Measurements from ENCODE around the gene ZNF366.

The ZNF366 gene

DNA sequence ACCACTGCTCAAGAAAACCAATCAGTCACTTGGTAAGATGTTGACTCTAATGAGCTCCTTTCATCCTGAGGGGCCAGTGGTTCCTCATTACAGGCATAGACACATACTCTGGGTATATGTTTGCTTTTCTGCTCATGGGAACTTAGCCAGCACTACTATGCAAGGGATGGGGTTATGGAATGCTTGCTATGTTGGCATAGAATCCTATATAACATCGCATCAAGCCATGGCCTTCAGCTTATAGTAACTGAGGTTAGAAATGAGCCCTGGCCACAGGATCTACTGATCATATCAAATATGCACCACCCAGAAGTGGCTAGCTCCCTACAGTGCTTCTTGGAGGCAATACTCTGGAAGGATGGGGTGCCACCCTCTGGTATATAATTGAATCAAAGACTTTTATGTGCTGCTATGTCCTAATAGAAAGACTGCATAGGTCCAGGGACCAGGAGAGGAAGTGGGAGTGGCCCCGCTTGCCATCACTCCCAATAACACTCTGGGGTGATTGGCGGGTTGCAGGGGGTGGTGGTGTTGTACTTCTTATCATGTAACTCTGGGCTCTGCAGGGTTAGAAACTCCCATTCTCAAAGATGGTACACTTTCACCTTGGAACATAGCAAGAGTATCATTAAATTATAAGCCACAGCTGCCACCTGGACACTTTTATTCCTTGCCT lies 70.3 kb downstream of the ZNF366 start:
- Histone ChIP-seq H2AFZ (ENCODE audit: low read depth, low read length, severe bottlenecking) (no peak overlapping the region), H3F3A (ENCODE audit: insufficient read depth) (no peaks in the 10 kb centered on the region), H3K4me3 (ENCODE audit: insufficient read depth, low read length, poor library complexity, severe bottlenecking) (no peak overlapping the region), H3K27me3 (ENCODE audit: low read length) (no peaks in the 10 kb centered on the region), H4K20me1 (ENCODE audit: low read depth, low read length) (no peaks in the 10 kb centered on the region), H3K9ac (ENCODE audit: low read length) (no peak overlapping the region), H3K36me3 (ENCODE audit: low read length) (no peaks in the 10 kb centered on the region), H3K9me3 (ENCODE audit: insufficient read depth, low read length) (no peaks in the 10 kb centered on the region), H3K27ac (ENCODE audit: low read depth, low read length) (no peak overlapping the region), H3K9me2 (replicated peaks; ENCODE audit: insufficient read depth, low read length) (no peaks in the 10 kb centered on the region), H3K4me2 (ENCODE audit: low read depth, low read length, poor library complexity, severe bottlenecking) (no peak overlapping the region), H3K79me2 (ENCODE audit: insufficient read depth, low read length) (no peaks in the 10 kb centered on the region)
- TF ChIP-seq, protein P1, sequence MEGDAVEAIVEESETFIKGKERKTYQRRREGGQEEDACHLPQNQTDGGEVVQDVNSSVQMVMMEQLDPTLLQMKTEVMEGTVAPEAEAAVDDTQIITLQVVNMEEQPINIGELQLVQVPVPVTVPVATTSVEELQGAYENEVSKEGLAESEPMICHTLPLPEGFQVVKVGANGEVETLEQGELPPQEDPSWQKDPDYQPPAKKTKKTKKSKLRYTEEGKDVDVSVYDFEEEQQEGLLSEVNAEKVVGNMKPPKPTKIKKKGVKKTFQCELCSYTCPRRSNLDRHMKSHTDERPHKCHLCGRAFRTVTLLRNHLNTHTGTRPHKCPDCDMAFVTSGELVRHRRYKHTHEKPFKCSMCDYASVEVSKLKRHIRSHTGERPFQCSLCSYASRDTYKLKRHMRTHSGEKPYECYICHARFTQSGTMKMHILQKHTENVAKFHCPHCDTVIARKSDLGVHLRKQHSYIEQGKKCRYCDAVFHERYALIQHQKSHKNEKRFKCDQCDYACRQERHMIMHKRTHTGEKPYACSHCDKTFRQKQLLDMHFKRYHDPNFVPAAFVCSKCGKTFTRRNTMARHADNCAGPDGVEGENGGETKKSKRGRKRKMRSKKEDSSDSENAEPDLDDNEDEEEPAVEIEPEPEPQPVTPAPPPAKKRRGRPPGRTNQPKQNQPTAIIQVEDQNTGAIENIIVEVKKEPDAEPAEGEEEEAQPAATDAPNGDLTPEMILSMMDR (IDR thresholded peaks at IDR 0.05; ENCODE audit: insufficient read depth, low read length, poor library complexity, severe bottlenecking) = no peak
- TF ChIP-seq EZH2phosphoT487 (conservative IDR thresholded peaks at IDR 0.05; ENCODE audit: low read length) = no peak

DNA sequence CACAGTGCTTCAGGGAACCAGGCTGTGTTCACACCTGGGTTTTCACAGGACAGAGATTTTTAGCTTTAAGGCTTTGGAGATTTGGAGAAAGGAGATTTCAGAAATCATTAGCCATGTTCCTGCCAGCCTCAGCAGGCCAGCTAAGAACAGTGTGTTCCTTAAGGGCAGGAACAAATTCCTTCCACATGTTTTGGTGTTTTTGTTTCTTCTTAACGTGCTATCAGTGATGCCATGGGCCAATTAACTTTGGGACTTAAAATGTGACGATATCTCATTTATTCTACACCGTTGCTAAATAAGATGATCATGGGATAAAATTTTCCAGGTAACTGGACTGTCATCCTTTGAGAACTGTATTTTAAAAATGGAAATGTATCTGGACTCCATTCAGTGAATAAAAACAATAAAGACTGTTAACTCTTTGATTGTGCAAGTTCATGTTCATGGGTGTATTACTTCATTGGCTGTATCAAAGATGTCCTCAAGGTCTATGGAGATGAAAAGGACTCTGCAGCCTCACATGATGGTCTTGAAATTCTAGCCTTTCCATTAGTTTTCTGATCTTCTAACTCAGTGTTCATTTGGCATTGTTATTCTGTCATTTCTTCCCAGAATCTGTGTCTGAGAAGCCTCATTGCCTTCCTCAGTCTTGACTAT lies 72.3 kb downstream of the ZNF366 start:
- H2AFZ ChIP-seq (ENCODE audit: low read depth, low read length, severe bottlenecking) = no peak overlapping the region

DNA sequence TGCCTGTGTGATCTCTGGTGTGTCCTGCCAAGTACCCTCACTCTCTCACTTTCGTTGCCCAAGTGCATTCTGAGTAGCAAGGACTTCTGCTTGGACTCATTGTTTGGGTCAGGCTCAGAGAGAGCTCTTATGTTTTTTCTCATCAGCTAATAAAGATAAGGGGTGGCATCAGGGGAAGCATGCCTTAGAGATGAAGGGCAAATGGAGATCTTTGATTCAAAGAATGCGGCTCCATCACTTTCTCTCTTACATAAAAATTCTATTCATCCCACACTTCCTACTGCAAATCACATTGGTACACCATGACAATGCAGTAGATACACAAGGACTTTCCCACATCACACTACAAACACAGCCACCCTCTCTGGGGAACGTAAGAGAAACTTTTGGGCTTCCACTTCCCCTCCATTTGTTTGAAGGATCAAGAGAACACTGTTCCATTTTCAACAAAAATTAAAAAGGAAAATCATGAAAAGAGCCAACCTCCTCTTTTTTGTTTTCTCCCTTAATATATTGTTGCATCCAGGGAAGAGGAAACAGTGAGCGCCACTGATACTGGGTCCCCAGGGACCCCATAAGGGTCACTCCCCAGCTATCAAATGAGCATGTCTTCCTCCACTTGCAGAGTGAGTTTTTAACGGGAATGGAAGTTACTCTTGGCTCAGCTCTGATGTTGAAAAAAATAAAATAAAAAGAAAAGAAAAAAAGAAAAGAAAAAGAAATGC lies 73.0 kb downstream of the ZNF366 start:
- no peak overlapping the region for H3K27ac ChIP-seq (ENCODE audit: low read depth, low read length)
- no peaks in the 10 kb centered on the region for H3K9me3 ChIP-seq (ENCODE audit: insufficient read depth, low read length)
- H3K4me3 ChIP-seq (ENCODE audit: insufficient read depth, low read length, poor library complexity, severe bottlenecking) = no peak overlapping the region
- H3K36me3 ChIP-seq (ENCODE audit: low read length) = no peaks in the 10 kb centered on the region
- H3F3A ChIP-seq (ENCODE audit: insufficient read depth) = no peaks in the 10 kb centered on the region
- H2AFZ ChIP-seq (ENCODE audit: low read depth, low read length, severe bottlenecking) = no peak overlapping the region
- no peak overlapping the region for H3K4me2 ChIP-seq (ENCODE audit: low read depth, low read length, poor library complexity, severe bottlenecking)
- TF ChIP-seq, protein P1 (IDR thresholded peaks at IDR 0.05; ENCODE audit: insufficient read depth, low read length, poor library complexity, severe bottlenecking) = no peak
- TF ChIP-seq EZH2phosphoT487 (conservative IDR thresholded peaks at IDR 0.05; ENCODE audit: low read length) = no peak
- H3K27me3 ChIP-seq (ENCODE audit: low read length) = no peaks in the 10 kb centered on the region
- no peaks in the 10 kb centered on the region for H3K9me2 ChIP-seq (replicated peaks; ENCODE audit: insufficient read depth, low read length)
- H3K79me2 ChIP-seq (ENCODE audit: insufficient read depth, low read length) = no peaks in the 10 kb centered on the region
- H3K9ac ChIP-seq (ENCODE audit: low read length) = no peak overlapping the region
- no peaks in the 10 kb centered on the region for H4K20me1 ChIP-seq (ENCODE audit: low read depth, low read length)

More for the DNA sequence above, 72.3 kb downstream of the ZNF366 start:
- Histone ChIP-seq H3F3A (ENCODE audit: insufficient read depth) (no peaks in the 10 kb centered on the region), H3K79me2 (ENCODE audit: insufficient read depth, low read length) (no peaks in the 10 kb centered on the region), H3K27me3 (ENCODE audit: low read length) (no peaks in the 10 kb centered on the region), H3K4me2 (ENCODE audit: low read depth, low read length, poor library complexity, severe bottlenecking) (no peak overlapping the region), H3K9me3 (ENCODE audit: insufficient read depth, low read length) (no peaks in the 10 kb centered on the region), H3K9me2 (replicated peaks; ENCODE audit: insufficient read depth, low read length) (no peaks in the 10 kb centered on the region), H3K4me3 (ENCODE audit: insufficient read depth, low read length, poor library complexity, severe bottlenecking) (no peak overlapping the region), H3K27ac (ENCODE audit: low read depth, low read length) (no peak overlapping the region), H3K9ac (ENCODE audit: low read length) (no peak overlapping the region), H4K20me1 (ENCODE audit: low read depth, low read length) (no peaks in the 10 kb centered on the region), H3K36me3 (ENCODE audit: low read length) (no peaks in the 10 kb centered on the region)
- TF ChIP-seq, protein P1 (IDR thresholded peaks at IDR 0.05; ENCODE audit: insufficient read depth, low read length, poor library complexity, severe bottlenecking) = no peak
- no peak for TF ChIP-seq EZH2phosphoT487 (conservative IDR thresholded peaks at IDR 0.05; ENCODE audit: low read length)
